SK-N-SH (cell line): Measurements from ENCODE around the gene ENPP5. TPM values are rescaled to one million over a fixed set of nuclear protein-coding genes. Genes with fewer than 3 reads are reported as not detected.

ENCODE experiments used
- CTCF ChIA-PET: fragments of 300-600, 350-600 bp; formaldehyde crosslinking; extraction: SDS; loops from one replicate; lab custom pipeline; 2021; lab: Yijun Ruan, JAX
- POLR2A ChIA-PET: fragments of 350-600 bp; sonication (Branson Sonifier 250); formaldehyde crosslinking; extraction: SDS; loops from one replicate; lab custom pipeline; 2020; ENCODE audit warnings: antibody characterized with exemption, inconsistent platforms; lab: Yijun Ruan, JAX
- DNase-seq: peaks from one replicate; pipeline ENCODE4 v3.0.0; 2012
- H2AFZ ChIP-seq: fragments of 200-600 bp; sonication (generic); 2 replicates; pipeline ENCODE4 v1.8.1; 2016; ENCODE audit warnings: antibody characterized with exemption, mild to moderate bottlenecking, low read depth
- H3F3A ChIP-seq: fragments of 200-600 bp; sonication (generic); replicated peaks from 2 replicates; pipeline ENCODE3; 2016; ENCODE audit warnings: antibody characterized with exemption, mild to moderate bottlenecking; ENCODE audit not compliant: insufficient read depth
- H3K27ac ChIP-seq, 2 experiments: fragments of 200-500 bp in 1 of 2; fragments of 200-600 bp in 1 of 2; sonication (Bioruptor generic) in 1 of 2; sonication (generic), shearing (Covaris generic) in 1 of 2; 2 replicates each; pipeline versions ENCODE4 v1.5.1 to v1.6.1; 2014 to 2016; ENCODE audit warnings: low read depth in 2 of 2, inconsistent platforms in 1 of 2, low read length in 1 of 2, mild to moderate bottlenecking in 1 of 2, mixed read lengths in 1 of 2
- H3K27me3 ChIP-seq: fragments of 200-600 bp; sonication (generic), shearing (Covaris generic); 2 replicates; pipeline ENCODE4 v1.6.1; 2016; ENCODE audit warnings: mixed run types; ENCODE audit not compliant: insufficient read depth
- H3K36me3 ChIP-seq, 2 experiments: fragments of 200-500 bp in 1 of 2; fragments of 200-600 bp in 1 of 2; sonication (Bioruptor generic) in 1 of 2; sonication (generic) in 1 of 2; replicated peaks in 1 of 2; 2 replicates each; pipeline versions ENCODE3 to v1.5.1; 2014 to 2016; ENCODE audit warnings: low read length in 1 of 2, mild to moderate bottlenecking in 1 of 2; ENCODE audit not compliant: insufficient read depth in 2 of 2, control insufficient read depth in 1 of 2
- H3K4me1 ChIP-seq, 2 experiments: fragments of 200-500 bp in 1 of 2; fragments of 200-600 bp in 1 of 2; sonication (Bioruptor generic) in 1 of 2; sonication (generic), shearing (Covaris generic) in 1 of 2; 2 replicates each; pipeline versions ENCODE4 v1.5.1 to v1.6.1; 2014 to 2016; ENCODE audit warnings: low read depth in 1 of 2, low read length in 1 of 2, mixed run types in 1 of 2; ENCODE audit not compliant: insufficient read depth in 2 of 2, control insufficient read depth in 1 of 2
- H3K4me2 ChIP-seq: fragments of 200-600 bp; sonication (generic), shearing (Covaris generic); 2 replicates; pipeline ENCODE4 v1.6.1; 2017; ENCODE audit warnings: mixed run types
- H3K4me3 ChIP-seq, 2 experiments: fragments of 200-500 bp in 1 of 2; fragments of 200-600 bp in 1 of 2; sonication (Bioruptor generic) in 1 of 2; sonication (generic), shearing (Covaris generic) in 1 of 2; 2 replicates each; pipeline versions ENCODE4 v1.5.1 to v1.8.1; 2014 to 2016; ENCODE audit warnings: low read depth in 2 of 2, inconsistent platforms in 1 of 2, low read length in 1 of 2, mild to moderate bottlenecking in 1 of 2, mixed read lengths in 1 of 2, moderate library complexity in 1 of 2
- H3K79me2 ChIP-seq: fragments of 200-600 bp; sonication (generic); 2 replicates; pipeline ENCODE4 v1.8.1; 2017; ENCODE audit warnings: mild to moderate bottlenecking; ENCODE audit not compliant: insufficient read depth
- H3K9ac ChIP-seq: fragments of 200-600 bp; sonication (generic); 2 replicates; pipeline ENCODE4 v1.6.1; 2017; ENCODE audit warnings: mixed run types
- H3K9me2 ChIP-seq: fragments of 200-600 bp; sonication (generic); 2 replicates; pipeline ENCODE4 v1.6.1; 2017; ENCODE audit warnings: mixed run types
- H3K9me3 ChIP-seq: fragments of 200-600 bp; sonication (generic); 2 replicates; pipeline ENCODE4 v1.6.1; 2017; ENCODE audit warnings: mixed run types, mild to moderate bottlenecking, moderate library complexity
- H4K20me1 ChIP-seq: fragments of 200-600 bp; sonication (generic); 2 replicates; pipeline ENCODE4 v1.6.1; 2017; ENCODE audit warnings: mild to moderate bottlenecking, mixed run types; ENCODE audit not compliant: insufficient read depth
- CHD2 ChIP-seq: fragments of 150-350 bp; IDR thresholded peaks from 2 replicates; pipeline ENCODE4 v1.6.1; 2018; ENCODE audit warnings: low read length; ENCODE audit not compliant: partially characterized antibody
- CTCF ChIP-seq: fragments of 200-600 bp; sonication (generic); IDR thresholded peaks from 2 replicates; pipeline ENCODE4 v1.6.1; 2017; ENCODE audit warnings: antibody characterized with exemption, mild to moderate bottlenecking, moderate library complexity
- ELF1 ChIP-seq: IDR thresholded peaks from 2 replicates; pipeline ENCODE4 v1.4.0; 2012
- EZH2phosphoT487 ChIP-seq: fragments of 200-600 bp; sonication (generic); IDR thresholded peaks from 2 replicates; pipeline ENCODE4 v1.6.1; 2017; ENCODE audit warnings: low read depth, mixed run types, mild to moderate bottlenecking, antibody characterized with exemption, moderate library complexity, borderline replicate concordance
- FOSL2 ChIP-seq: IDR thresholded peaks from 2 replicates; pipeline ENCODE4 v1.4.0; 2012; ENCODE audit warnings: low read depth, mild to moderate bottlenecking, moderate library complexity, borderline replicate concordance
- GABPA ChIP-seq: IDR thresholded peaks from 2 replicates; pipeline ENCODE4 v1.4.0; 2012; ENCODE audit warnings: low read depth, mild to moderate bottlenecking
- GATA2 ChIP-seq: sonication (generic); formaldehyde crosslinking; IDR thresholded peaks from 2 replicates; pipeline ENCODE4 v1.5.0; 2020; ENCODE audit warnings: mild to moderate bottlenecking, missing genetic modification reagents
- IRF3 ChIP-seq: fragments of 150-350 bp; IDR thresholded peaks from 2 replicates; pipeline ENCODE4 v1.6.1; 2016; ENCODE audit warnings: mild to moderate bottlenecking, low read depth, low read length
- JUND ChIP-seq: IDR thresholded peaks from 2 replicates; pipeline ENCODE4 v1.4.0; 2012
- MEF2A ChIP-seq: IDR thresholded peaks from 2 replicates; pipeline ENCODE4 v1.4.0; 2012; ENCODE audit warnings: low read depth, borderline replicate concordance
- NFIC ChIP-seq: IDR thresholded peaks from 2 replicates; pipeline ENCODE4 v1.4.0; 2012; ENCODE audit warnings: borderline replicate concordance
- RAD21 ChIP-seq: IDR thresholded peaks from 2 replicates; pipeline ENCODE4 v1.6.1; 2012; ENCODE audit warnings: mild to moderate bottlenecking, low read length
- RCOR1 ChIP-seq: fragments of 150-350 bp; IDR thresholded peaks from 2 replicates; pipeline ENCODE4 v1.6.1; 2017; ENCODE audit warnings: antibody characterized with exemption, low read length
- REST ChIP-seq: IDR thresholded peaks from 2 replicates; pipeline ENCODE4 v1.6.1; 2012; ENCODE audit warnings: mild to moderate bottlenecking, low read depth, low read length, moderate library complexity
- RFX5 ChIP-seq: IDR thresholded peaks from 2 replicates; pipeline ENCODE4 v1.6.1; 2012; ENCODE audit warnings: mild to moderate bottlenecking, improper control_type of control experiment, low read length
- TCF12 ChIP-seq: IDR thresholded peaks from 2 replicates; pipeline ENCODE4 v1.4.0; 2012
- TEAD4 ChIP-seq: IDR thresholded peaks from 2 replicates; pipeline ENCODE4 v1.4.0; 2012; ENCODE audit warnings: mild to moderate bottlenecking, borderline replicate concordance; ENCODE audit not compliant: insufficient read depth
- USF1 ChIP-seq: IDR thresholded peaks from 2 replicates; pipeline ENCODE4 v1.4.0; 2012; ENCODE audit warnings: low read depth, borderline replicate concordance
- WGBS: methylation state at CpG from one replicate; pipeline ENCODE4 v1.1.6; 2017; ENCODE audit warnings: low lambda C conversion rate; 5-methylcytosine and 5-hydroxymethylcytosine counted together
- polyA plus RNA-seq, 3 experiments: library from polyadenylated mRNA; depleted of rRNA; stranded (reverse); fragments of >200 nt; gene quantifications; 2 replicates each; pipeline ENCODE4 v1.2.3, GENCODE V29; 2012

Gene ENPP5
- polyA plus RNA-seq, 1 of the 3 experiments (the other 2 are of a cell fraction), result not detected

- no peak overlapping the region for H2AFZ ChIP-seq
- POLR2A ChIA-PET, result no interaction called here
- WGBS, result no CpG with 5 or more reads among the region's 1 CpG
- H3K36me3 ChIP-seq, result no peaks in the 10 kb centered on the region
- no peak for DNase-seq
- H3K9ac ChIP-seq, result no peak overlapping the region
- H3K4me1 ChIP-seq, result no peaks in the 10 kb centered on the region
- no peaks in the 10 kb centered on the region for H3K9me3 ChIP-seq
- CTCF ChIA-PET, result no interaction called here
- H3K27ac ChIP-seq, result no peak overlapping the region
- no peaks in the 10 kb centered on the region for H3K9me2 ChIP-seq
- H3K4me3 ChIP-seq, result no peak overlapping the region
- H3F3A ChIP-seq, result no peaks in the 10 kb centered on the region
- no peaks in the 10 kb centered on the region for H4K20me1 ChIP-seq
- H3K4me2 ChIP-seq, result no peak overlapping the region
- H3K27me3 ChIP-seq, result peaks cover 7% of the 10 kb centered on the region; the same call in 1 of the 2 replicates
- H3K79me2 ChIP-seq, result no peaks in the 10 kb centered on the region
- TF ChIP-seq FOSL2 (no peak), USF1 (no peak), EZH2phosphoT487 (no peak), RCOR1 (no peak), IRF3 (no peak), TCF12 (no peak), NFIC (no peak), RFX5 (no peak), RAD21 (no peak), CHD2 (no peak), REST (no peak), JUND (no peak), ELF1 (no peak), GABPA (no peak), GATA2 (CRISPR knock-in tag) (no peak), MEF2A (no peak), TEAD4 (no peak), CTCF (no peak)
- TF ChIP-seq, all 33 proteins: peak for 0
These were observed 57.4 kb downstream of the ENPP5 start for GRCh38 chr6:46113370-46113769.

Other genes starting within 250 kb of the ENPP5 start
- 0.03 TPM in 1 of 2 replicates, not detected in the other for gene CLIC5, start 155.1 kb downstream of the ENPP5 start, polyA plus RNA-seq (2012; rRNA removed)
- 0.05 and 0.11 TPM in 2 replicates for gene ENPP4, start 41.0 kb downstream of the ENPP5 start, polyA plus RNA-seq (2012; rRNA removed)